Measurements from ENCODE around the gene RNASEH2A.

GRCh38 chr19:12785431-12786031, 20.9 kb upstream of the RNASEH2A start:
- TF ChIP-seq CTCF (IDR thresholded peaks at IDR 0.05) (no peak), POLR2A (IDR thresholded peaks at IDR 0.05) (no peak)
